ENCODE data around the gene ANKRD39.

The ANKRD39 gene

DNA sequence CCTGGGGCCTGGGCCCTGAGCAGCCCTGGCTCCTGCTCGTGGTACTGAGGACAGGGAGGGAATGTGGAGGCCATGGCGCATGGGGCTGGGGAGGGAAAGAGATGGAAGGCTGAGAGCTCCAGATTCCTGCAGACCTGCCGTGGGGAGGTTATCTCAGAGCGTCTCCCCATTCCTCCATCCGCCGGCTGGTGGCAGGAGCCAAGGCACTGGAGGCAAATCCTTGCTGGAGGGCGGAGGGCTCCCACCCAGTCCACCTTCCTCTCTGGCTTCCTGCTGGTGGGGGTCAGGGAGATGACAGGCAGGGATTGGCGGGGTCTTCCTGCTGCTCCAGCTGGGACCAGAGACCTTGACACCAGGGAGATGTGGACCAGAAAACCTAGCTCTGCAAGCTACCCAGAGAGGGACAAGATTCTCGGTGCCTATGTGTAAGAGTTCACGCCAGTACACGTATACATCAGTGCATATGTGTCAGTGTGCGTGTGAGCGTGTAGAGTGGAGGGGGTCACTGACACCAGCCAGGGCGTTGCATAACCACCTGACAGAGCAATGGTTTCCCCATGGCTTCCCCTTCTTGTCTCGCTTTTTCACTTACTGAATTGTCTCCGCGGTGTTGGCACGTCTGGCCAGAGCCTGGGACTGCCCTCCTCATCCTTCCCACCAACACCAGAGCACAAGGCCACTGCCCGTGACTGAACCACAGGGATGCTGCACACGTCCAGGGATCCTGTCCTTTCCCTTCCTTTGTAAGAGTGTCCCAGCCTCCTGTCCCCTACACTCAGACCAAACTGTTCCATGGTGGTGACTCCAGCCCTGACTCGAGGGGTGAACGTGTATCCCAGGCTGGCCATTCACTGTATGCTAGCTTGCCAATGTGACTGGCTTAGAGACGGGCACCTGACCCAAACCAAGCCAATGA lies 27.9 kb upstream of the ANKRD39 start:
- no peak for DNase-seq

- DNase-seq = no peak
Observed at GRCh38 chr2:96884299-96885094, 26.7 kb upstream of the ANKRD39 start.

DNA sequence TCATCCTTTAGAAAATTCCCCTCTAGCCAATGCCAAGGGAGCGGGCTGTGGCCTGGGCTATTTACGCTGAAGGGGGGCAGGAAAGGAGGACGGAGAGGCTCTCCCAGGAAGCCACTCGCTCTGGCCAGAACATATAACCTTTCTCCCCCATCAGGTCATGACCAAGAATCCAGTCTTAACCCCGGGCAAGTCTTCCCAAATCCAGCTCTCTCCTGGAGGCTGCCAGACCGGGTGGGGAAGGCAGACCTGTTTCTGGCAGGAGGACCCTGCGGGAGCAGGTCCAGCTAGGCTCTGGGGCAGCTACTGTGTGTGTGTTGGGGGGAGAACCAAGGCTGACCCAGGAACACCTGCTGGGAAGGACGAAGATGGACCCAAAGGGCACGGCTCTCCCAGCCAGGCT lies 25.5 kb upstream of the ANKRD39 start:
- no peak for DNase-seq

GRCh38 chr2:96882906-96883305 lies 25.1 kb upstream of the ANKRD39 start:
- DNase-seq = no peak

GRCh38 chr2:96882230-96882629 lies 24.4 kb upstream of the ANKRD39 start:
- DNase-seq = no peak

- DNase-seq = no peak
Observed at GRCh38 chr2:96881349-96882195, 23.8 kb upstream of the ANKRD39 start.

- no peak for DNase-seq
Observed at GRCh38 chr2:96880891-96881273, 23.1 kb upstream of the ANKRD39 start.

DNA sequence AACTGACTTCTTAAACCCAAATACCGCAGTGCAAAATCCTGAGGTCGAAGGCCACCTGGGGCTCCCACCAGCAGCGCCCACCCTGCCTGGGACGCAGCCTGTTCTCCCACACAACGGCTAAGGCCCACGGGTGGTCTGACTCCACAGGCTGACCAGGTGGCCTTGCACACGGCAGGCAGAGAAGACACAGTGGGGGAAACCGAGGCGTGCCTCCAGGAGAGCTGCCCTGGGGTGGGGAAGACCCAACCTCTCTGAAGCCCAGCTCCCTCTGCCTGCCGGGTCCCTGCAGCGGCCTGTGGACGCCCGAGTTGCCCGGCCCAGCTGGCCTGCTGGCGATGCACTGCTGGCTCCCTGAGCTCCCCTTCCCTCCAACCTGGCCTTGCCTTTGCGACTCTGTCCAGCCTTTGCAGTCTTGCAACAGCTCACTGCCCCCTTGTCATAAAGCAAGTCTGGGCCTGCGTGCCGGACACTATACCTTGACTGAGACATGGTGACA lies 21.8 kb upstream of the ANKRD39 start:
- no peak for DNase-seq

- no peak for DNase-seq
Observed at GRCh38 chr2:96878796-96879544, 21.2 kb upstream of the ANKRD39 start.

- no peak for DNase-seq
Observed at GRCh38 chr2:96878171-96878570, 20.4 kb upstream of the ANKRD39 start.

DNA sequence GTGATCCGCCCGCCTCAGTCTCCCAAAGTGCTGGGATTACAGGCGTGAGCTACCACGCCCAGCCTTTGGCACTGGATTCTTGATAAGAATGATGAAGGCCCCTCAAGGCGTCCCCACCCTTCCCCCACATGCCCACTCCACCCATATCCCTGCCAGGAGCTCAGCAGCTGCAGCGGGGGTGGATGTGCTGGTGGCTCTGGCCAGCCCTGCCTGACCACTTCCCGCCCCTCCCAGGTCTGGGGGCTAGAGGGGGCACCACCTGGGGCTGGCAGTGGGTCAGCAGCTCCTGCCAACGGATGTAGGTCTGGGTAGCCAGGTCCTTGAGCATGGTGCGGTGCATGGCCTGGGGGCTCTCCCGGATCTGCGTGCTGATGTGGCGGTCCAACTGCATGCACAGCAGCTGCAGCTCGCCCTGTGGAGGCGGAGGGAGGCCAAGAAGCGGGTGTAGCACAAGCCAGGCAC lies 19.8 kb upstream of the ANKRD39 start:
- no peak for DNase-seq

GRCh38 chr2:96877042-96877451 lies 19.2 kb upstream of the ANKRD39 start:
- no peak for DNase-seq

DNA sequence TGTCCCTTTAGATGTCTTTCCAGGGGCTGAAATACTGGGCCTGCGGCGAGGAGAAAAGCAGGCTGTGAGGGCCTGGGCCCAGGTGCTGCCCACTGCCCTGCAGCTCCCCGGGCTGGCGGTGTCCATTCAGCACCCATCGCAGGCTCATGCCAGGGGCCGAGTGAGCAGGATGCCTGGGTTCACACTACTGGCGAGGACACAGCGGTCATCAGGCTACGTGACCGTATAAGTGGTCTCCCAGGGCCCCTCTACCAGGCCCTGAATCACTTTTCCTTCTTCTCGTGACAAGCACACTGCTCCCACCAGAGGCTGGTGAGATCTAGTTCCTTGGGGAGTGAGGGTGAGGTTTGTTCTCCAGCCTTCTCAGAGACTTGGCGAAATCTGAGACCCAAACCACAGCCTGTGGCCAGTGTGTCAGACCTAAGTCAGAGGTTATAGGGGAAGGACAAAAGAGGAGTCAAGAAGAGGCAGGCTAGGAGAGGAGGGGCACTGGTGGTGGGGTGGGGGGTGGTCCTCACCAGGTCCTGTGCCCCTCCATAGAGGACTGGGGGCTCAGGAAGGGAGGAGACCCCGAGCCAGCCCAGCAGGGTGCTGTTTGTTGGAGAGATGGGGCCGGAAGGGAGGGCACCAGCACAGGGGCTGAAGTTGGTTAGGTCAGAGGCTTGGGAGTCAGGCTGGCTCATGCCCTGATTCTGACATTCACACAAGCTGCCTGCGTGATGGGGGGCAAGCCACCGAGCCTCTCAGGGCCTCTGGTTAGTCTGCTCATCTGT lies 18.6 kb upstream of the ANKRD39 start:
- DNase-seq = no peak

DNA sequence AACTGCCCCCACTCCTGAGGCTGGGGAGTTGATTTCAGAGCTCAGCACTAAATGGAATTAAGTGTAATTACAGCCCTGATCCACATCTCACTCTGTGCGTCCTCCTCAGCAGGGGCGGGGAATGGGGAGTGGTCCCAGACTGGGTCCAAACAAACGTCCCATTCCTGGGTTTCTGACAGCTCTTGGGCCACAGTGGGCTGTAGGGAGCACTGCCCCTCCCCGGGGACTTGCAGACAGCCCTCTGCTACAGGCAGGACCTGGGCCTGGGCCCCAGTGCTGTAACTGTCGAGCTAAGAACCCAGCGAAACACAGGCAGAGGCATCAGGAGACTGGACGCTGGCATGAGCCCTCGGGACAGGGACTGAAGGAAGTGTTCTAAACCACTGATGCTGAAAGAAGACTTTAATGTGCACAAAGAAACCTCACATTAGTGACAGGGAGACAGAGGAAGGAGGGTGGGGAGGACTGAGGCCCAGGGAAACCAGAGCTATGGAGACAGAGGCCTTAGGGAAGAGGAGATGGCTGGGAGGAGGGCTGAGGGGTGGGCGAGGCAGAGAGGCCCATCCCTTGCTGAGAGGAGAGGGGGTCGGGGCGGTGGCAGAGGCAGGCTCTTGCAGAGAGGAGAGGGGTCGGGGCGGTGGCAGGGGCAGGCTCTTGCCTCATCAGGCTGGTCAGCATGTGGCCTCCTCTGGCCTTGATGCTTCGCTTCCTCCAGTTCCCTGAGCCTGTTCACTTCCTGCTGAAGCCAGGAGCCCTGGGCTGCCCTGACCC lies 17.9 kb upstream of the ANKRD39 start:
- no peak for DNase-seq

- DNase-seq = no peak
Observed at GRCh38 chr2:96874198-96874831, 16.5 kb upstream of the ANKRD39 start.

DNA sequence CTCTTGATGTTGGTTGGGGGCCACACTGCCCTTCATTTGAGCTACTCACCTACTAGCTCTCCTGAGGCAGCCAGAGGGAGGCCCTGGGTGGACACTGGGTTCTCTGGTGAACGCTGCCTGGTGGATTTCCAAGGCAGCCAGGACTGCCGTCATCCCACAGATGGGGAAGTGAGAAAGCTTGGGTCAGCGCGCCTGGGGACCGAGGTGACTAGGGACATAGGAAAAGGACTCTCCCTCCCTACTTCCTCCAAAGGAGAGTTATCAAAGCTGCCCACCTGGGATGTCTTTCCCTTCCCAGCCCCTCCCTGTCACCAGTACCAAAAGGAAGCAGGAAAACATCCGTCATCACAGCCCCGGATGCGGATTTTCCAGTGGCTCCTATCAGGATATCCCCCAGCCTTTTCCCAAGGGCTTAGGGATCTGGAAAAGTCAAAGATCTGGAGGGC lies 15.9 kb upstream of the ANKRD39 start:
- no peak for DNase-seq

- DNase-seq = no peak
Observed at GRCh38 chr2:96872591-96873349, 15.0 kb upstream of the ANKRD39 start.

- no peak for DNase-seq
Observed at GRCh38 chr2:96870626-96871255, 12.9 kb upstream of the ANKRD39 start.
